ENCODE results near the gene RASSF5.
A peak's percentile ranks its signal among the peaks of the same experiment; 100 is the strongest.
"Not testable (repeated sequence)": the region's sequence is repeated elsewhere in the genome, so short reads cannot be mapped to it uniquely, and the experiment has no call there.

The RASSF5 gene

DNA sequence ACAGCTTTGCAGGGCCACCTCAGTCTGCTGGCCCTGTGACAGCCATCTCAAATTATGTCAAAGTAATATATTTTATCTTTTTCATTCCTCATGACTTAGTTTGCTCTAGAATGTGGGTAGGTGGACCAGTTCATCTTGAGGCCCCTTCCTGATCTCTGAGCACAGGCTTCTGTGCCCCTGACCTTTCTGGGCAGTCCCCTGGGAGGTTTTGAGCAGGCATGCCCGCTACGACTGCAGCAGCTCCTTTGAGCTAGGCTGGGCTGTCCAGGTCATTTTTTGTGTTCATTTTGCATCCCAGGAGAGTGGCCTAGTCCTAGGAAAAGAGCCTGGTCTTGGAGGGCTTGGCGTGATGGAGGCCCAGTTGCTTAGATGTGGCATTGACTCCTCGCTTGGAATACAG lies 62.2 kb downstream of the RASSF5 start:
- DNase-seq (ENCODE audit: low spot score) = no peak

- DNase-seq (ENCODE audit: low spot score) = no peak
Observed at GRCh38 chr1:206570529-206570928, 63.2 kb downstream of the RASSF5 start.

DNA sequence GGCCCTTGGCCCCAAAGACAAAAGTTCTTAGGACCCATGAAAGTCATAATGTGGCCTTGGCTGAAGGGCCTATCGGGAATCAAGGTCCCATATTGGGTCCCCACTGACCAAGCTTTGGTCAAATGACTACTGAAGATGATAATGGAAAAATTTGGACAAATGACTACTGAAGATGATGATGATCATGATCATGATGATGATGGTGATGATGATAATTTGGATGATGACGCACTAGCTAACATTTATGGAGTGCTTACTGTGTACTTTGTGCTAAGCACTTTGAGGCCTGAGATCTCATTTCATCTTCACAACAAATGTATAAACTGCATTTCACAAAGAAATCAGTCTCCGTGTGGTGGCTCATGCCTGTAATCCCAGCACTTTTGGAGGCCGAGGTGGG lies 65.5 kb downstream of the RASSF5 start:
- no peak for DNase-seq (ENCODE audit: low spot score)

GRCh38 chr1:206573319-206573718 lies 66.0 kb downstream of the RASSF5 start:
- DNase-seq (ENCODE audit: low spot score) = no peak

DNA sequence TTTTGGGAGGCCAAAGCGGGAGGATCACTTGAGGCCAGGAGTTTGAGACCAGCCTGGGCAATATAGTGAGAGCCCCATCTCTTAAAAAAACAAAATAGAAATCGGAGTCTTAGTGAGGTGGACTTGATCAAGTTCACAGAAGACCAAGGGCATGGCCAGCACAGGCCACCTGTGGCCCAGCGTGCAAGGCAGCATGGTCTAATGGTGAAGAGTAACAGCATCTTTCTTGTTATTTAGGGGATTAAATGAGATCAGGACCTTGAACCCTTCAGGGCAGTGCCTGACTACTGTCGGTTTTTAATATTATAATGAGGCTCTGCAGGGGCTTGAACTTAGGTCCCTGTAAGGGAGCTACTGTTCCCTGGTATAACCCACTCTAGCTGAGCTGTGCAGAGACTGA lies 66.4 kb downstream of the RASSF5 start:
- no peak for DNase-seq (ENCODE audit: low spot score)

- DNase-seq (ENCODE audit: low spot score) = peak; percentile 65
Observed at GRCh38 chr1:206575165-206575893, 68.0 kb downstream of the RASSF5 start.

GRCh38 chr1:206575894-206576737 lies 68.8 kb downstream of the RASSF5 start:
- DNase-seq (ENCODE audit: low spot score) = no peak

- no peak for DNase-seq (ENCODE audit: low spot score)
Observed at GRCh38 chr1:206577626-206578025, 70.3 kb downstream of the RASSF5 start.

GRCh38 chr1:206578068-206578977 lies 71.0 kb downstream of the RASSF5 start:
- no peak for DNase-seq (ENCODE audit: low spot score)

- DNase-seq (ENCODE audit: low spot score) = no peak
Observed at GRCh38 chr1:206578978-206579374, 71.6 kb downstream of the RASSF5 start.

DNA sequence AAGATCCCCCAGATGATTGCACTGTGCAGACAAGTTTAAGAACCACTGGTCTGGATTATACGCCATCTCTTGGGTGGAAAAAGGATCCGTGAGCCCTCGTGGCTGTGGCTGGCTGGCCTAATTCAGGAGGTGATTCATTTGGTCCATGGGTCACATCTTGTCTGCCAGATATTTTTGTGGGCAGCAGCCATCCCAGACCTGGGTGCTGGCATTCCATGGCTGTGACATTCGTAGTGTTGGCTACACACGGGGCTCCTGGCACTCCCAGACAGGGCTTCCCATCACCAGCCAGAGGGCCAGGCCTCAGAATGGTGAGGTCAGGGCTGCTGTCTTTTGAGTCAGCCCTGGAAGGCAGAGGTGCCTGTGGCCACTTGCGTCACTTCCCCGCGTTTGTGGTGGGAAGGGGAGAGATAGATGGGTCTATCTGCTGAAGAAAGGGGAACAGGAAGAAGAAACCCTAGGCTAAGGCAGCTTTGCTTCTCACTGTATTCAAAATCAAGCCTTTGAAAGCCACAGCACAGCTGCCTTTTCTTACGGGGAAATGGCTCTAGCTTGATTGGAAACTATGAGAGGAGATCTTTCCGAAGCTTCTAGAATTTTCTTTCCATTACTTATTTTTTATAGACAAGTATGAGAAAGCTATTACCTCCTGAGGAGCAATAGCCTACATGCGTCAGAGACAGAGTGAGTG lies 72.6 kb downstream of the RASSF5 start:
- DNase-seq (ENCODE audit: low spot score) = no peak

- DNase-seq (ENCODE audit: low spot score) = no peak
Observed at GRCh38 chr1:206580438-206581113, 73.2 kb downstream of the RASSF5 start.

DNA sequence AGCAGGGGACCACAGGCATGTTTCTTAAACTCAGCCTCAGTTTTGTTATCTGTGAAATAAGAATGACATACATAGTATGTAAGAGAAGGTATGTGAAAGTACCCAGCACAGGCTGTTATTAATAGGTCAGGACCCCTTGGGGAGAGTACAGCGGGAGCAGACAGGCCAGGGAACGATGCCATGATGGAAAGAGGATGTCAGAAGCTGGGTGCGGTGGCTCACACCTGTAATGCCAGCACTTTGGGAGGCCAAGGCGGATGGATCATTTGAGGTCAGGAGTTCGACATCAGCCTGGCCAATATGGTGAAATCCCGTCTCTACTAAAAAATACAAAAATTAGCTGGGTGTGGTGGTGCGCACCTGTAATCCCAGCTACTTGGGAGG lies 73.8 kb downstream of the RASSF5 start:
- DNase-seq (ENCODE audit: low spot score) = not testable (repeated sequence)

GRCh38 chr1:206581571-206581981 lies 74.2 kb downstream of the RASSF5 start:
- DNase-seq (ENCODE audit: low spot score) = no peak

GRCh38 chr1:206582537-206582936 lies 75.2 kb downstream of the RASSF5 start:
- no peak for DNase-seq (ENCODE audit: low spot score)

DNA sequence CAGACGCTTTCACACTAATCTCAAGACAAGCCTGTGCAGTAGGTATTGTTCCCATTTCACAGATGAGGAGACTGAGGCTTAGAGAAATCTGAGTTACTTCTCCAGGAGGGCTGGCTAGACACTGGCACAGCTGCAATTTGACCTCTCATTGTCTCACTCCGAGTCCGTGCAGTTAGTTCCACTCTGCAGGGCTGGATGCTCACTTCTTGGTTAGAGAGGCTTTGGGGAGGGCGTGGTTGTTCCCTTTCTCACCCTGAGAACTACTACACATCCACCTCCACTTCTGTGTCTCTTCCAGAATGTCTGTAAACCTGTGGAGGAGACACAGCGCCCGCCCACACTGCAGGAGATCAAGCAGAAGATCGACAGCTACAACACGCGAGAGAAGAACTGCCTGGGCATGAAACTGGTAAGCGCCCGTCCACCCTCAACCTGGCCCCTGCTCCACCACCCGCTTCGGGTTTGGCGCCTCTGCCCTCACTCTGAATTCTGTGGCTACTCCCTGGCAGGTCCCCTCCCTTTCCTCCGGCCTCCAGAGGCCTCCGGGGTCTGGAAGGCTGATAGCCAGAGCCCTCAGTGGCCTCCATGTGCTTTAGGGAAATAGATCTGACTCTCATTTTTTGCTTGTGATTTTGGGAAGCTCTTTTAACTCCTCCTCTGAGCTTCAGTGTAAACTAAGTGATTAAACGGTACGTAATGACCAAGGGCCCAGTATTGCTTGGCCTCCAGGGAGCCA lies 75.8 kb downstream of the RASSF5 start:
- no peak for DNase-seq (ENCODE audit: low spot score)

GRCh38 chr1:206583707-206584648 lies 76.6 kb downstream of the RASSF5 start:
- peak; percentile 80 for DNase-seq (ENCODE audit: low spot score)

- DNase-seq (ENCODE audit: low spot score) = no peak
Observed at GRCh38 chr1:206584683-206585082, 77.4 kb downstream of the RASSF5 start.

Data from hepatic stellate cell (primary cell).